Activated CD8-positive, alpha-beta T cell treated with anti-CD3 and anti-CD28 coated beads for 36 hours (primary cell): ENCODE results near the gene RTF2. TPM values are rescaled to one million over a fixed set of nuclear protein-coding genes. Genes with fewer than 3 reads are reported as not detected.

Source experiments
- ATAC-seq: fragments of 200-7000 bp; cut with Tn5 transposase; one replicate; pipeline ENCODE4 v1.10.0; 2021; ENCODE audit warnings: mild to moderate bottlenecking, moderate library complexity
- CTCF ChIA-PET: fragments of 350-600 bp; sonication (Branson Sonifier 250); formaldehyde crosslinking; loops from one replicate; lab custom pipeline; 2021; ENCODE audit warnings: antibody characterized with exemption; lab: Charles Lee
- POLR2A ChIA-PET: fragments of 350-600 bp; sonication (Branson Sonifier 250); formaldehyde crosslinking; loops from one replicate; lab custom pipeline; 2021; ENCODE audit warnings: antibody characterized with exemption; lab: Charles Lee
- DNase-seq: peaks from one replicate; pipeline ENCODE4 v3.0.0-alpha.2; 2020
- H3K27ac Mint-ChIP-seq: one replicate; pipeline ENCODE4 v1.8.0; 2021; ENCODE audit warnings: mild to moderate bottlenecking, mixed read lengths
- H3K27me3 Mint-ChIP-seq: one replicate; pipeline ENCODE4 v1.8.0; 2021; ENCODE audit warnings: mixed read lengths
- H3K36me3 Mint-ChIP-seq: one replicate; pipeline ENCODE4 v1.8.0; 2021; ENCODE audit warnings: low read depth, mixed read lengths
- H3K4me1 Mint-ChIP-seq: one replicate; pipeline ENCODE4 v1.8.0; 2021; ENCODE audit warnings: low read depth, mixed read lengths
- H3K4me3 Mint-ChIP-seq: one replicate; pipeline ENCODE4 v1.8.0; 2021; ENCODE audit warnings: mild to moderate bottlenecking, moderate library complexity, mixed read lengths
- H3K9me3 Mint-ChIP-seq: one replicate; pipeline ENCODE4 v1.8.0; 2021; ENCODE audit warnings: mixed read lengths
- intact Hi-C: fragments of 100-400 bp; cut with micrococcal nuclease; formaldehyde crosslinking; loops from one replicate; pipeline ENCODE4 v1.10.0; 2022
- total RNA-seq, 2 experiments: library from RNA; stranded (reverse); gene quantifications; one replicate each; pipeline ENCODE4 v1.2.3, GENCODE V29; 2021
- TF ChIP-seq, protein P1 (sequence below): fragments of 200-600 bp; IDR thresholded peaks from one replicate; pipeline ENCODE4 v1.8.0; 2022; ENCODE audit warnings: antibody characterized with exemption, mild to moderate bottlenecking

The RTF2 gene
- total RNA-seq, 2 experiments from 2014 or later, result 72.0 to 76.7 TPM

DNA sequence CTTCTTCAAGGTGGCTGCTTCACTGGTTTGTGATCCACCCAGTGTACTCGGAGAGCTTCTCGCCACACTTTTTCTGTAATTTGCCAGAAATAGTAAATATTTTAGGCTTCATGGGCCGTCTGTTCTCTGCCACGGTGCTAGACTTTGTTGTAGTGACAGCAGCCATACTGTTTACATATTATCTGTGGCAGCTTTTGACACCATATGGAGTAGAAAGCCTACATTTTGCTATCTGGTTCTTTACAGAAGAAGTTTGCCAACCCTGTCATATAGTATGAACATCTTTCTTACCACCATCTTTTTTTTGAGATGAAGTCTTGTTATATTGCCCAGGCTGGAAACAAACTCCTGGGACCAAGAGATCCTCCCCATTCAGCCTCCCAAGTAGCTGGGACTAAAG, 97.1 kb downstream of the RTF2 start:
- TF ChIP-seq, protein P1, sequence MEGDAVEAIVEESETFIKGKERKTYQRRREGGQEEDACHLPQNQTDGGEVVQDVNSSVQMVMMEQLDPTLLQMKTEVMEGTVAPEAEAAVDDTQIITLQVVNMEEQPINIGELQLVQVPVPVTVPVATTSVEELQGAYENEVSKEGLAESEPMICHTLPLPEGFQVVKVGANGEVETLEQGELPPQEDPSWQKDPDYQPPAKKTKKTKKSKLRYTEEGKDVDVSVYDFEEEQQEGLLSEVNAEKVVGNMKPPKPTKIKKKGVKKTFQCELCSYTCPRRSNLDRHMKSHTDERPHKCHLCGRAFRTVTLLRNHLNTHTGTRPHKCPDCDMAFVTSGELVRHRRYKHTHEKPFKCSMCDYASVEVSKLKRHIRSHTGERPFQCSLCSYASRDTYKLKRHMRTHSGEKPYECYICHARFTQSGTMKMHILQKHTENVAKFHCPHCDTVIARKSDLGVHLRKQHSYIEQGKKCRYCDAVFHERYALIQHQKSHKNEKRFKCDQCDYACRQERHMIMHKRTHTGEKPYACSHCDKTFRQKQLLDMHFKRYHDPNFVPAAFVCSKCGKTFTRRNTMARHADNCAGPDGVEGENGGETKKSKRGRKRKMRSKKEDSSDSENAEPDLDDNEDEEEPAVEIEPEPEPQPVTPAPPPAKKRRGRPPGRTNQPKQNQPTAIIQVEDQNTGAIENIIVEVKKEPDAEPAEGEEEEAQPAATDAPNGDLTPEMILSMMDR, result no peak
- DNase-seq, result no peak
- ChIA-PET POLR2A (no interaction called here), CTCF (interaction anchor here (1.9 kb wide), 1 partner anchor 15 kb away, joined by 10 read pairs; no protein-coding TSS in a partner anchor)
- Mint-ChIP-seq H3K36me3 (no peaks in the 10 kb centered on the region), H3K4me3 (no peak overlapping the region), H3K9me3 (no peaks in the 10 kb centered on the region), H3K4me1 (no peaks in the 10 kb centered on the region), H3K27me3 (peaks cover 4% of the 10 kb centered on the region), H3K27ac (no peak overlapping the region)
- no peak for ATAC-seq
- intact Hi-C loops, result no loop called here

DNA sequence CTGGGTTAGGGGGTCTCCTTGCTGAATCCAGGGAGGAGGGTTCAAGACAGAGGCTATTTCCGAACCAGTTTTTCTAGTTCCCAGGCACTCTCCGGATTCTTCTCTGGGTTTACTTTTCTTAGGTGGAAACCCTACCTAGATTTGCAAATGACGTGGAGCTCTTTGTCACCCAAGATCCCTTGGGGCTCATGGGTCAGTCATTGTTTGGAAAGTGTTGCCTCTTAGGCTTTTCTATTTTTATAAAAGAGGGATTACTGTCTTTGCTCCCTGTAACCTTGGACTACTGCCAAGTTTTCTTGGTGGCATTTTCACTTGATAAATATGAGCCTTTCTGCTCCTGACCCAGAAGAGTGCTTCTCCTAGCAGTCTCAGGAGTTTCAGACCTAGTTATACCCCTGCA, 98.2 kb downstream of the RTF2 start:
- ATAC-seq (no peak), DNase-seq (no peak)
- Mint-ChIP-seq H3K36me3 (no peaks in the 10 kb centered on the region), H3K27me3 (peaks cover 5% of the 10 kb centered on the region), H3K9me3 (no peaks in the 10 kb centered on the region), H3K27ac (no peak overlapping the region), H3K4me1 (no peaks in the 10 kb centered on the region), H3K4me3 (no peak overlapping the region)
- intact Hi-C loops, result no loop called here
- ChIA-PET CTCF (interaction anchor here (1.9 kb wide), 1 partner anchor 16 kb away, joined by 10 read pairs; no protein-coding TSS in a partner anchor), POLR2A (no interaction called here)
- TF ChIP-seq, protein P1, result no peak

Other genes with a start within 250 kb of the RTF2 start
- not detected for gene MC3R, start 219.9 kb upstream of the RTF2 start, total RNA-seq
- gene FAM210B, start 109.7 kb upstream of the RTF2 start, total RNA-seq, result 1 to 10 TPM; 3.7 to 4.5 TPM
- gene AURKA, start 76.4 kb upstream of the RTF2 start, total RNA-seq, result 100 to 1,000 TPM in 1 of 2 experiments, 10 to 100 TPM in 1; 97.5 to 100 TPM
- 10 to 100 TPM; 63.4 to 66.2 TPM for gene CSTF1, start 76.0 kb upstream of the RTF2 start, total RNA-seq
- 1 to 10 TPM; 3.5 to 3.7 TPM for gene CASS4, start 56.4 kb upstream of the RTF2 start, total RNA-seq
- gene FAM209A, start 56.1 kb downstream of the RTF2 start, total RNA-seq, result 1 to 10 TPM in 1 of 2 experiments, under 1 TPM in 1; 0.83 to 1.1 TPM
- gene FAM209B, start 64.6 kb downstream of the RTF2 start, total RNA-seq, result 1 to 10 TPM in 1 of 2 experiments, not detected in 1; 1.0 TPM
- gene TFAP2C, start 160.7 kb downstream of the RTF2 start, total RNA-seq, result not detected